SU-DHL-6 (cell line): ENCODE results near the gene PDE1C.
A peak's percentile ranks its signal among the peaks of the same experiment; 100 is the strongest.

Source experiments
- H2AFZ ChIP-seq: fragments of 200-600 bp; sonication (generic); 2 replicates; pipeline ENCODE4 v1.6.1; 2014; ENCODE audit warnings: low read depth, mild to moderate bottlenecking, moderate library complexity, mixed read lengths, antibody characterized with exemption, low read length; ENCODE audit not compliant: severe bottlenecking
- H3F3A ChIP-seq: fragments of 200-600 bp; shearing (Covaris generic); 2 replicates; pipeline ENCODE4 v1.6.0; 2016; ENCODE audit warnings: antibody characterized with exemption, mild to moderate bottlenecking; ENCODE audit not compliant: insufficient read depth
- H3K27ac ChIP-seq: fragments of 200-600 bp; sonication (generic); 2 replicates; pipeline ENCODE4 v1.5.1; 2016; ENCODE audit warnings: low read depth, mild to moderate bottlenecking, low read length, moderate library complexity, mixed read lengths
- H3K27me3 ChIP-seq: fragments of 200-600 bp; sonication (generic), shearing (Covaris generic); 2 replicates; pipeline ENCODE4 v1.6.0; 2014; ENCODE audit warnings: mild to moderate bottlenecking, low read length
- H3K36me3 ChIP-seq: fragments of 200-600 bp; sonication (generic); 2 replicates; pipeline ENCODE4 v1.6.1; 2014; ENCODE audit warnings: mild to moderate bottlenecking, low read length, mixed read lengths
- H3K4me2 ChIP-seq: fragments of 300-600, 200-600 bp; shearing (Covaris generic), sonication (generic); 2 replicates; pipeline ENCODE4 v1.6.0; 2014; ENCODE audit warnings: low read length, low read depth, mild to moderate bottlenecking; ENCODE audit not compliant: poor library complexity, severe bottlenecking
- H3K4me3 ChIP-seq: fragments of 200-600 bp; sonication (generic); 2 replicates; pipeline ENCODE4 v1.5.1; 2014; ENCODE audit warnings: antibody characterized with exemption, low read length, mild to moderate bottlenecking, mixed read lengths; ENCODE audit not compliant: insufficient read depth, poor library complexity, severe bottlenecking
- H3K79me2 ChIP-seq: fragments of 200-600 bp; sonication (generic); 2 replicates; pipeline ENCODE4 v1.6.1; 2014; ENCODE audit warnings: mild to moderate bottlenecking, low read length, moderate library complexity; ENCODE audit not compliant: insufficient read depth
- H3K9ac ChIP-seq: fragments of 200-600 bp; sonication (generic); 2 replicates; pipeline ENCODE4 v1.7.0; 2014; ENCODE audit warnings: mild to moderate bottlenecking, low read length
- H3K9me2 ChIP-seq: fragments of 200-600 bp; sonication (generic); replicated peaks from 2 replicates; pipeline ENCODE4 v1.6.1; 2014; ENCODE audit warnings: low read length; ENCODE audit not compliant: insufficient read depth
- H3K9me3 ChIP-seq: fragments of 200-600 bp; sonication (generic); 2 replicates; pipeline ENCODE4 v1.6.1; 2014; ENCODE audit warnings: low read length, mixed read lengths; ENCODE audit not compliant: insufficient read depth
- H4K20me1 ChIP-seq: fragments of 200-600 bp; sonication (generic); 2 replicates; pipeline ENCODE4 v1.6.1; 2014; ENCODE audit warnings: low read depth, mild to moderate bottlenecking, antibody characterized with exemption, low read length, moderate library complexity, mixed read lengths
- CTCF ChIP-seq: fragments of 200-600 bp; sonication (generic); IDR thresholded peaks from one replicate; pipeline ENCODE4 v1.5.1; 2017; ENCODE audit warnings: antibody characterized with exemption, mild to moderate bottlenecking, low read length, moderate library complexity; ENCODE audit not compliant: insufficient read depth, poor library complexity, severe bottlenecking
- EZH2phosphoT487 ChIP-seq: fragments of 200-600 bp; sonication (generic), shearing (Covaris generic); conservative IDR thresholded peaks from 2 replicates; pipeline ENCODE4 v1.6.1; 2018; ENCODE audit warnings: mild to moderate bottlenecking, antibody characterized with exemption, low read length, moderate library complexity, mixed read lengths

PDE1C gene

GRCh38 chr7:31751726-31752125 lies 318.5 kb downstream of the PDE1C start:
- Histone ChIP-seq H3K27ac (no peak overlapping the region), H4K20me1 (no peaks in the 10 kb centered on the region), H3F3A (no peaks in the 10 kb centered on the region), H3K9ac (no peak overlapping the region), H3K9me3 (no peaks in the 10 kb centered on the region), H2AFZ (no peak overlapping the region), H3K36me3 (no peaks in the 10 kb centered on the region), H3K4me2 (no peak overlapping the region), H3K9me2 (no peaks in the 10 kb centered on the region), H3K27me3 (no peaks in the 10 kb centered on the region), H3K79me2 (no peaks in the 10 kb centered on the region), H3K4me3 (no peak overlapping the region)
- TF ChIP-seq EZH2phosphoT487, result no peak
- TF ChIP-seq CTCF, result no peak

GRCh38 chr7:31748084-31748483 lies 322.1 kb downstream of the PDE1C start:
- Histone ChIP-seq H3K27ac (no peak overlapping the region), H3K9me3 (no peaks in the 10 kb centered on the region), H3K27me3 (no peaks in the 10 kb centered on the region), H2AFZ (no peak overlapping the region), H3K79me2 (no peaks in the 10 kb centered on the region), H3K9ac (no peak overlapping the region), H3K4me2 (no peak overlapping the region), H3K36me3 (no peaks in the 10 kb centered on the region), H3F3A (no peaks in the 10 kb centered on the region), H3K9me2 (no peaks in the 10 kb centered on the region), H4K20me1 (no peaks in the 10 kb centered on the region), H3K4me3 (no peak overlapping the region)
- TF ChIP-seq CTCF (no peak), EZH2phosphoT487 (no peak)

- no peak overlapping the region for H3K27ac ChIP-seq
- no peak overlapping the region for H3K4me2 ChIP-seq
- no peak overlapping the region for H3K4me3 ChIP-seq
- H3K9me3 ChIP-seq, result no peaks in the 10 kb centered on the region
- no peak overlapping the region for H2AFZ ChIP-seq
- H3K79me2 ChIP-seq, result no peaks in the 10 kb centered on the region
- H3K27me3 ChIP-seq, result no peaks in the 10 kb centered on the region
- TF ChIP-seq CTCF, result no peak
- no peak for TF ChIP-seq EZH2phosphoT487
- H3K9ac ChIP-seq, result no peak overlapping the region
- H4K20me1 ChIP-seq, result no peaks in the 10 kb centered on the region
- no peaks in the 10 kb centered on the region for H3K36me3 ChIP-seq
- no peaks in the 10 kb centered on the region for H3K9me2 ChIP-seq
- no peaks in the 10 kb centered on the region for H3F3A ChIP-seq
These were observed 322.7 kb downstream of the PDE1C start for GRCh38 chr7:31747553-31747952.

GRCh38 chr7:31744294-31744874 lies 325.8 kb downstream of the PDE1C start:
- no peak overlapping the region for H2AFZ ChIP-seq
- H3K4me3 ChIP-seq, result no peak overlapping the region
- H3K4me2 ChIP-seq, result no peak overlapping the region
- H3K27ac ChIP-seq, result no peak overlapping the region
- H3K27me3 ChIP-seq, result no peaks in the 10 kb centered on the region
- no peaks in the 10 kb centered on the region for H3F3A ChIP-seq
- H4K20me1 ChIP-seq, result no peaks in the 10 kb centered on the region
- TF ChIP-seq CTCF (peak; percentile 75), EZH2phosphoT487 (no peak)
- no peaks in the 10 kb centered on the region for H3K9me2 ChIP-seq
- no peak overlapping the region for H3K9ac ChIP-seq
- no peaks in the 10 kb centered on the region for H3K9me3 ChIP-seq
- no peaks in the 10 kb centered on the region for H3K79me2 ChIP-seq
- no peaks in the 10 kb centered on the region for H3K36me3 ChIP-seq
